GM10248 (cell line): ENCODE measurements around the gene FNDC3B.

Source experiments
- CTCF ChIA-PET: fragments of 300-600 bp; sonication (Branson Sonifier 250); formaldehyde crosslinking; extraction: SDS; loops from one replicate; lab custom pipeline; 2021; ENCODE audit warnings: antibody characterized with exemption; lab: Yijun Ruan, JAX
- POLR2A ChIA-PET: fragments of 350-650 bp; sonication (Branson Sonifier 250); formaldehyde crosslinking; extraction: SDS; loops from one replicate; lab custom pipeline; 2020; ENCODE audit warnings: antibody characterized with exemption; lab: Yijun Ruan, JAX
- DNase-seq: peaks from one replicate; pipeline ENCODE4 v3.0.0; 2012; ENCODE audit errors: extremely low spot score
- TF ChIP-seq, protein P1 (sequence below): IDR thresholded peaks from 2 replicates; pipeline ENCODE4 v1.5.1; 2012; ENCODE audit warnings: mild to moderate bottlenecking, low read depth; ENCODE audit errors: extremely low read depth, missing control alignments, control extremely low read depth

Gene FNDC3B

DNA sequence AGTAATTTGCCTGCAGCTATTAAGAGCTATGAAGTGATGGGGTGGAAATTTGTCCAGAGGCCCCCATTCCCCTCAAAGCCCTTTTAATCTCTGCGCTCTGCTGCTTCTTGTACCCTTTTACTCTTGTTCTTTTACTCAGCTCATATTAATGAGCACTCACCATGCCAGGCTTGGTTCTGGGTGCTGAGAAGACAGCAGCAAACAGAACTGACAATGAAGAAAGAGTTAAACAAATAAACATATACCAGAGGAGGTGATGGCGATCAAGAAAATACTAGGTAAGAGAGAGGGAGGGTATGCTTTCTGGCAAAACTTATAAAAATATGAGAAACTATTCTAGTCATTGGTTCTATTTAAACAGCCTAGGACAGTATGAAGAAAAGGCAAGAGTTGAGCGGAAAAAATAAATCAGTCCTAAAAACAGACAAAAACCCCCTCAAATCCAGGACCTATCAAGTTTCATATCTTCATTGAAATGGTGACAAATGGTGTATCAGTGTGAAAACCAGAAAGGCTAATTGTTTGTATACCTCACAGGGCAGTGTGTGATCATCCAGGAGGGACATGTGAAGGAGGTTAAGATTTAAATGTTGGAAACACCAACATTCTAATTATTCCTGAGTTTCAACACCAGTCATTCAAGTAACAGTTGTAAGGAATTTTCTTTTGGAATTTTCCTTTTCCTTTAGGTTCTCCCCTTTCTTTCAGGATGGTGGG is 144.9 kb downstream of the FNDC3B start:
- TF ChIP-seq, protein P1, sequence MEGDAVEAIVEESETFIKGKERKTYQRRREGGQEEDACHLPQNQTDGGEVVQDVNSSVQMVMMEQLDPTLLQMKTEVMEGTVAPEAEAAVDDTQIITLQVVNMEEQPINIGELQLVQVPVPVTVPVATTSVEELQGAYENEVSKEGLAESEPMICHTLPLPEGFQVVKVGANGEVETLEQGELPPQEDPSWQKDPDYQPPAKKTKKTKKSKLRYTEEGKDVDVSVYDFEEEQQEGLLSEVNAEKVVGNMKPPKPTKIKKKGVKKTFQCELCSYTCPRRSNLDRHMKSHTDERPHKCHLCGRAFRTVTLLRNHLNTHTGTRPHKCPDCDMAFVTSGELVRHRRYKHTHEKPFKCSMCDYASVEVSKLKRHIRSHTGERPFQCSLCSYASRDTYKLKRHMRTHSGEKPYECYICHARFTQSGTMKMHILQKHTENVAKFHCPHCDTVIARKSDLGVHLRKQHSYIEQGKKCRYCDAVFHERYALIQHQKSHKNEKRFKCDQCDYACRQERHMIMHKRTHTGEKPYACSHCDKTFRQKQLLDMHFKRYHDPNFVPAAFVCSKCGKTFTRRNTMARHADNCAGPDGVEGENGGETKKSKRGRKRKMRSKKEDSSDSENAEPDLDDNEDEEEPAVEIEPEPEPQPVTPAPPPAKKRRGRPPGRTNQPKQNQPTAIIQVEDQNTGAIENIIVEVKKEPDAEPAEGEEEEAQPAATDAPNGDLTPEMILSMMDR, result no peak
- DNase-seq, result no peak
- ChIA-PET CTCF (interaction anchor here (1.4 to 1.5 kb wide), 2 partner anchors 15 to 38 kb away, joined by 3 to 4 read pairs; no protein-coding TSS in a partner anchor), POLR2A (no interaction called here)

DNA sequence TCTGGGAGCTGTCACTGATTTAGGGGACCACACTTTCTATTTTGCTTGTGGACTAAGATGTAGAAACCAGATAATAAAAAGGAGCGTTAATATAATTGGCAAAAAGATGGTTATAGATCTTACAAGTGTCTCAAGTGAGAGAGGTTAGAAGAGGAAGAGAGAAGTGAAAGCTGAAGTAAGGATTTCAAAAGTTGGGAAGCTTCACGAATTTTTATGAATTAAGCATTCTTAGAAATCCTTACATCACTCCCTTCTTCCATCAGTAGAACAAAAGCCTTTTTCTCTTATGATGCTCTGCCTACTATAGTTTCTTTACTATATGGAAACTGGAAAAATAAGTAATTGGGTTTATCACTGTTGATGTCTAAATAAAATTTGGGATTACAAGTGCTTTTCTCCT is 146.5 kb downstream of the FNDC3B start:
- POLR2A ChIA-PET, result no interaction called here
- TF ChIP-seq, protein P1, result no peak
- CTCF ChIA-PET, result interaction anchor here (0.9 to 1.4 kb wide), 3 partner anchors 9 to 17 kb away, joined by 3 to 4 read pairs (median 3); no protein-coding TSS in a partner anchor
- DNase-seq, result no peak

DNA sequence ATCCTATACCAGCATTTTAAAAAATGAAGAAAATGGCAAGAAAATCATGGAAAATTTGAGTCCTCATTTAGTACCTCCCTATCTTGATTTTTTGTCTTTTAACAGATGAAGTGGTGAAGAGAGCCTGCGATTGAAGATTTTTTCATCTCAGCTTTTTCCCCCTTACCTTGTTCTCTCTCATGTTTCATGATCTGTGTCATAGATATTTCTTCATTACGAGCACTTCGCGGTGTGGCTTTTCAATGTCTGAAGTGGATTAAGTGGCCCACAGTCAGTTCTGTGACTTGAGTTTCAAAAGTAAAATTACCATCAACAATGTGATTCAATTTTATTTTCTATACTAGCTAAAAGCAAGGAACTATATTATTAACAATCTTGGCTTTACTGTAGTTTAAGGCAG is 147.2 kb downstream of the FNDC3B start:
- ChIA-PET POLR2A (no interaction called here), CTCF (interaction anchor here (0.9 to 1.3 kb wide), 3 partner anchors 8 to 10 kb away, joined by 3 to 4 read pairs (median 3); no protein-coding TSS in a partner anchor)
- DNase-seq, result no peak
- TF ChIP-seq, protein P1, result no peak

DNA sequence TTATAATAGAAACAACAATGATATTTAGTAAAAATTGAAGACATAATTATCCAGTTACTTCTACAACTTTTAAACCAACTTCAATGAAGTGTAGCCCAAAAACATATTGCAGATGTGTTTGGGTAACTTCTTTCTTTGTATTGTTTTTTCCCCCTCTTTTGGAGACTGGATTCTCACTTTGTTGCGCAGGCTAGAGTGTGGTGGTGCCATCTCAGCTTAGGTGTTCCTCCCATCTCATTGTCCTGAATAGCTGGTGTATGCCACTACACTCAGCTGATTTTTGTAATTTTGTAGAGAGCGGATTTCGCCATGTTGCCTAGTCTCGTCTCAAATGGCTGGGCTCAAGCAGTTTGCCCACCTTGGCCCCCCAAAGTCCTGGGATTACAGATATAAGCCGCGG is 148.1 kb downstream of the FNDC3B start:
- CTCF ChIA-PET, result interaction anchor here (1.3 kb wide), 1 partner anchor 9 kb away, joined by 3 read pairs; no protein-coding TSS in a partner anchor
- TF ChIP-seq, protein P1, result no peak
- no peak for DNase-seq
- POLR2A ChIA-PET, result no interaction called here

DNA sequence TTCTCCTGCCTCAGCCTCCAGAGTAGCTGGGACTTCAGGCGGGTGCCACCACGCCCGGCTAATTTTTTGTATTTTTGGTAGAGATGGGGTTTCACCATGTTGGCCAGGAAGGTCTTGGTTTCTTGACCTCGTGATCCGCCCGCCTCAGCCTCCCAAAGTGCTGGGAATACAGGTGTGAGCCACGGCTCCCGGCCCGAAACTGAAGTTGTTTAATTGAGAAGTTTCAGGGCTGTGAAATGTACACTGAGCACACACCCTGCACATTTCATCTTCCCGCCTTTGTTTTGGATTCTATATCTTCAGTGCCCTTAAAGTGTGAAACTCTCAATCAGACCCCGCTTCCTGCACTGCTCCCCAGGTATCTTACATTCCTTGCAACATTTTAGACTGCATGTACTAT is 149.1 kb downstream of the FNDC3B start:
- CTCF ChIA-PET, result no interaction called here
- TF ChIP-seq, protein P1, result no peak
- no peak for DNase-seq
- POLR2A ChIA-PET, result no interaction called here

DNA sequence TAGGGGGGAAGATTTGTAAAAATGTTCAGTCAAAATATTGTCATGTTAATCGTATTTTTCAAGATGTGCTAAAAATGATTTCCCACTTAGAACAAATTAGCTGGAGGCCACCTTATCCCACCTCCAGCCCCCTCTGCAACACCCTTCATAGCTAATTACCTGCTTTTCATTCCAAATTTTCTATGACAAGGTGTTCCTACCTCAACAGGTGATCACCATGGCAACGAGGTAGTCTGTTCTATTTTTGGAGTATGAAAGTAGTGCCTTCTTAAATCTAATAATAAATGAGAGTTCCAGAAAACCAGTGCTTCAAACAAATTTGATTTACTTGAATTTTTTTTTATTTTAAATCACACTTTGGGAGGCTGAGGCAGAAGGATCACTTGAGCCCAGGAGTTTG is 149.8 kb downstream of the FNDC3B start:
- ChIA-PET POLR2A (no interaction called here), CTCF (no interaction called here)
- no peak for DNase-seq

More for the DNA sequence above, 149.8 kb downstream of the FNDC3B start:
- TF ChIP-seq, protein P1, result no peak
